GM18870 (cell line): ENCODE results near the gene DPPA5.
"Not testable (repeated sequence)": the region's sequence is repeated elsewhere in the genome, so short reads cannot be mapped to it uniquely, and the experiment has no call there.

Experiments
- ATAC-seq: cut with Tn5 transposase; IDR thresholded peaks from one replicate; pipeline ENCODE4 v1.9.1; 2021; ENCODE audit warnings: moderate library complexity; ENCODE audit not compliant: unreplicated experiment

DPPA5 gene

GRCh38 chr6:73303773-73304172 is 50.3 kb downstream of the DPPA5 start:
- not testable (repeated sequence) for ATAC-seq
